Measurements from ENCODE around the gene RHBDF2.

The RHBDF2 gene

GRCh38 chr17:76506408-76507345, 5.5 kb upstream of the RHBDF2 start:
- TF ChIP-seq CTCF (conservative IDR thresholded peaks at IDR 0.05) = peak; percentile 94
- peak overlapping the region; percentile 22; the same call in 1 of the 2 replicates for H3K27ac ChIP-seq

GRCh38 chr17:76504117-76504516, 2.9 kb upstream of the RHBDF2 start:
- no peak overlapping the region for H3K27ac ChIP-seq
- TF ChIP-seq CTCF (conservative IDR thresholded peaks at IDR 0.05) = no peak

- no peak for TF ChIP-seq CTCF (conservative IDR thresholded peaks at IDR 0.05)
- peak overlapping the region; percentile 63; the same call in 1 of the 2 replicates for H3K27ac ChIP-seq
Measured at GRCh38 chr17:76502341-76503211, 1.4 kb upstream of the RHBDF2 start.

- peak overlapping the region; percentile 63; the same call in 1 of the 2 replicates for H3K27ac ChIP-seq
- TF ChIP-seq CTCF (conservative IDR thresholded peaks at IDR 0.05) = no peak
Measured at GRCh38 chr17:76501827-76502307, 644 bp upstream of the RHBDF2 start.

- TF ChIP-seq CTCF (conservative IDR thresholded peaks at IDR 0.05) = no peak
Measured at GRCh38 chr17:76500747-76501017, 541 bp downstream of the RHBDF2 start.

GRCh38 chr17:76500074-76500746, 1.0 kb downstream of the RHBDF2 start:
- no peak for TF ChIP-seq CTCF (conservative IDR thresholded peaks at IDR 0.05)
- peak overlapping the region; percentile 63; the same call in 1 of the 2 replicates for H3K27ac ChIP-seq

More at GRCh38 chr17:76500747-76501017, 541 bp downstream of the RHBDF2 start:
- peak overlapping the region; percentile 63 for H3K27ac ChIP-seq
